AG04450 (cell line): ENCODE measurements around the gene RWDD4. TPM values are rescaled to one million over a fixed set of nuclear protein-coding genes. Genes with fewer than 3 reads are reported as not detected.

Experiments
- CTCF ChIA-PET: fragments of 300-600, 350-600 bp; formaldehyde crosslinking; extraction: SDS; loops from one replicate; lab custom pipeline; 2022; ENCODE audit warnings: antibody characterized with exemption, inconsistent platforms; lab: Charles Lee
- POLR2A ChIA-PET: fragments of 350-600 bp; formaldehyde crosslinking; extraction: SDS; loops from one replicate; lab custom pipeline; 2021; ENCODE audit warnings: antibody characterized with exemption, inconsistent platforms; lab: Yijun Ruan, JAX
- DNase-seq: peaks from one replicate; pipeline ENCODE4 v3.0.0-alpha.2; 2011; ENCODE audit warnings: low read depth, low spot score
- H3K27ac ChIP-seq: one replicate; pipeline ENCODE4 v1.5.1; 2012; ENCODE audit warnings: low read depth, low read length, control low read depth
- H3K27me3 ChIP-seq: one replicate; pipeline ENCODE4 v1.6.0; 2012; ENCODE audit warnings: low read length; ENCODE audit not compliant: control insufficient read depth, insufficient read depth
- H3K4me3 ChIP-seq: 2 replicates; pipeline ENCODE4 v1.5.1; 2011; ENCODE audit warnings: mild to moderate bottlenecking, low read depth, low read length, control low read depth
- H3K9me3 ChIP-seq: 2 replicates; pipeline ENCODE4 v1.5.1; 2012; ENCODE audit warnings: low read length; ENCODE audit not compliant: control insufficient read depth, insufficient read depth
- polyA minus RNA-seq: library from RNA; depleted of rRNA, polyadenylated mRNA; stranded (reverse); fragments of >200 nt; gene quantifications from 2 replicates; pipeline ENCODE4 v1.2.3, GENCODE V29; 2011; rRNA and poly(A)+ RNA removed
- polyA plus RNA-seq: library from polyadenylated mRNA; depleted of rRNA; stranded (reverse); fragments of >200 nt; gene quantifications from 2 replicates; pipeline ENCODE4 v1.2.3, GENCODE V29; 2011; rRNA removed
- TF ChIP-seq, protein P1 (sequence below): IDR thresholded peaks from 2 replicates; pipeline ENCODE4 v1.5.1; 2011; ENCODE audit warnings: low read depth, low read length, control low read depth, inconsistent platforms

The RWDD4 gene
- polyA plus RNA-seq, result 11.0 and 17.0 TPM in 2 replicates
- polyA minus RNA-seq, result 2.5 and 5.2 TPM in 2 replicates

DNA sequence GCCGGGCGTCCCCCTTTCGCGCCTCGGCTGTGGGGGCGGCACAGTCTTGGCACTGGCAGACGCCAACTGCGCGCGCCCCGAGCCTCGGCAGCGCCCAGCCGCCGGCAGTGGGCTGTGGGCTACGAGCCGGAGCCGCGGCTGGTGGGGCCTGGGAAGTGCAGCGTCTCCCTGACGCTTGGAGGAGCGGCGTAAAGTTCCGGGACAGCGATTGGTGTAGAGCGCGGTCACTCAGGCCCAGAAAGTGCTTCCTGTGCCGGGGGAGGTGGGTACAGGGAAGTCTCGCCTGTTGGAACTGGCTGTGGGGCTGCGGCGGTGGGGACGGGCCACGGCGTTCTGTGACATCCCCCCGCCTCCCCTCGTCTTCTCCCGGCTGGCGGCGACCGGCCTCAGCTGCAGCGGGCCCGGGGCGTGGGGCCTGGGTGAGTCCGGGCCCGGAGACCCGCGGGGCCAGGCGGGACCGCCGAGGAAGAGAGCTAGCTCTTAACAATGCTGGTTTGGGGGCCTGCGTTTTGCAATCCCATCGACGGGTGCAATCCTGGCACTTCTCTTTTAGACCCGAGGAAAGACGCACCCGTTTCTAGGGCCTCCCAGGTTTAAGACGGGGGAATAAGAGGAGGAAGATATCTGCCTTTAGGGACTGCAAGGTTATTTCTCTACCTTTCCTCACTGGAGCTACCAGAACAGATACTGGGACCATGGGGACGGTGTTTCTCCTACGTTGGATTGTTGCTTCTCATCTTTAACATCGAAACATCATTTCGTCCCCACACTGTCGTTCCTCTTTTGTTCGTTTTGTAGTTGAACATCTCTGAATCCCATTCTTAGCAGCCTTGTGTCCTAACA is at the start of gene RWDD4, which contains the start of gene TRAPPC11:
Gene RWDD4, minus strand, starts transcription at position 157 of the 843 bp plus-strand sequence. CDS start 233 bp downstream, outside the sequence.
Gene TRAPPC11, plus strand, starts transcription at position 265 of the 843 bp plus-strand sequence. CDS start 4,575 bp downstream, outside the sequence.
- TF ChIP-seq, protein P1, sequence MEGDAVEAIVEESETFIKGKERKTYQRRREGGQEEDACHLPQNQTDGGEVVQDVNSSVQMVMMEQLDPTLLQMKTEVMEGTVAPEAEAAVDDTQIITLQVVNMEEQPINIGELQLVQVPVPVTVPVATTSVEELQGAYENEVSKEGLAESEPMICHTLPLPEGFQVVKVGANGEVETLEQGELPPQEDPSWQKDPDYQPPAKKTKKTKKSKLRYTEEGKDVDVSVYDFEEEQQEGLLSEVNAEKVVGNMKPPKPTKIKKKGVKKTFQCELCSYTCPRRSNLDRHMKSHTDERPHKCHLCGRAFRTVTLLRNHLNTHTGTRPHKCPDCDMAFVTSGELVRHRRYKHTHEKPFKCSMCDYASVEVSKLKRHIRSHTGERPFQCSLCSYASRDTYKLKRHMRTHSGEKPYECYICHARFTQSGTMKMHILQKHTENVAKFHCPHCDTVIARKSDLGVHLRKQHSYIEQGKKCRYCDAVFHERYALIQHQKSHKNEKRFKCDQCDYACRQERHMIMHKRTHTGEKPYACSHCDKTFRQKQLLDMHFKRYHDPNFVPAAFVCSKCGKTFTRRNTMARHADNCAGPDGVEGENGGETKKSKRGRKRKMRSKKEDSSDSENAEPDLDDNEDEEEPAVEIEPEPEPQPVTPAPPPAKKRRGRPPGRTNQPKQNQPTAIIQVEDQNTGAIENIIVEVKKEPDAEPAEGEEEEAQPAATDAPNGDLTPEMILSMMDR, result peak; percentile 25
- Histone ChIP-seq H3K9me3 (no peaks in the 10 kb centered on the region), H3K4me3 (peak within 1 kb of the TSS; percentile 79), H3K27ac (peak within 1 kb of the TSS; percentile 53), H3K27me3 (no peaks in the 10 kb centered on the region)
- POLR2A ChIA-PET, result interaction anchor here (1.2 to 1.3 kb wide), 2 partner anchors 22 to 155 kb away, joined by 3 read pairs; no protein-coding TSS in a partner anchor
- CTCF ChIA-PET, result interaction anchor here (0.8 to 1.5 kb wide), 3 partner anchors 22 to 190 kb away, joined by 3 read pairs; no protein-coding TSS in a partner anchor
- DNase-seq, result peak; percentile 97

GRCh38 chr4:183702492-183702891 is 43.5 kb upstream of the RWDD4 start:
- no peak for DNase-seq
- POLR2A ChIA-PET, result no interaction called here
- H3K9me3 ChIP-seq, result no peaks in the 10 kb centered on the region
- CTCF ChIA-PET, result no interaction called here
- no peak overlapping the region for H3K27ac ChIP-seq
- TF ChIP-seq, protein P1, result no peak
- no peak overlapping the region for H3K4me3 ChIP-seq
- H3K27me3 ChIP-seq, result no peaks in the 10 kb centered on the region

- H3K4me3 ChIP-seq, result no peak overlapping the region
- H3K27ac ChIP-seq, result no peak overlapping the region
- H3K27me3 ChIP-seq, result no peaks in the 10 kb centered on the region
- CTCF ChIA-PET, result no interaction called here
- no peaks in the 10 kb centered on the region for H3K9me3 ChIP-seq
- DNase-seq, result no peak
- TF ChIP-seq, protein P1, result no peak
- POLR2A ChIA-PET, result no interaction called here
Measured at GRCh38 chr4:183700407-183700806, 41.4 kb upstream of the RWDD4 start.

DNA sequence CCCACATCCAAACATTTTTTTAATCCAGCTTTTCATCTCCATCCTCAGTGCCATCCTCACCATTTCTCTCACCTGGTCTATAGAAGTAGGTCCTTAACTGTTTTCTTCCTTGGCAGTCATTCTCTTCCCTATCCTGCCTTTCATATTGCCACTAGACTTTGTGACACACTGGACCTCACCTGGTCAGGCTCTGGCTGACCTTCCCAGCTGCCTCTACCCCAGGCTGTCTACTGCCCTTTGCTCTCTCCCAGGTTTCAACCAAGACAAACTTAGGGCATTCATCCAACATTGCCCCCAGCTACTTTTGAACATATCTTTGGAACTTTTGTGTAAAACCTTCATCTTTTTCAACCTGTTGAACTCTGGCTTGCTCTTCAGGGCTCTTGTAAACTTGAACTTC is 39.9 kb upstream of the RWDD4 start:
- POLR2A ChIA-PET, result no interaction called here
- TF ChIP-seq, protein P1, result no peak
- no peaks in the 10 kb centered on the region for H3K27me3 ChIP-seq
- no peak for DNase-seq
- no peak overlapping the region for H3K27ac ChIP-seq
- no peaks in the 10 kb centered on the region for H3K9me3 ChIP-seq
- CTCF ChIA-PET, result interaction anchor here (0.5 kb wide), 1 partner anchor 221 kb away, joined by 3 read pairs; no protein-coding TSS in a partner anchor
- H3K4me3 ChIP-seq, result no peak overlapping the region

- ChIA-PET POLR2A (no interaction called here), CTCF (no interaction called here)
- no peaks in the 10 kb centered on the region for H3K27me3 ChIP-seq
- no peak overlapping the region for H3K4me3 ChIP-seq
- no peaks in the 10 kb centered on the region for H3K9me3 ChIP-seq
- TF ChIP-seq, protein P1, result no peak
- DNase-seq, result no peak
- no peak overlapping the region for H3K27ac ChIP-seq
Measured at GRCh38 chr4:183691897-183692296, 32.9 kb upstream of the RWDD4 start.
